HG02973 (cell line): ENCODE measurements around the gene BCL2A1.
"Not testable (repeated sequence)": the region's sequence is repeated elsewhere in the genome, so short reads cannot be mapped to it uniquely, and the experiment has no call there.

Experiments
- ATAC-seq: cut with Tn5 transposase; IDR thresholded peaks from one replicate; pipeline ENCODE4 v1.9.1; 2021; ENCODE audit warnings: moderate library complexity; ENCODE audit not compliant: unreplicated experiment

The BCL2A1 gene

DNA sequence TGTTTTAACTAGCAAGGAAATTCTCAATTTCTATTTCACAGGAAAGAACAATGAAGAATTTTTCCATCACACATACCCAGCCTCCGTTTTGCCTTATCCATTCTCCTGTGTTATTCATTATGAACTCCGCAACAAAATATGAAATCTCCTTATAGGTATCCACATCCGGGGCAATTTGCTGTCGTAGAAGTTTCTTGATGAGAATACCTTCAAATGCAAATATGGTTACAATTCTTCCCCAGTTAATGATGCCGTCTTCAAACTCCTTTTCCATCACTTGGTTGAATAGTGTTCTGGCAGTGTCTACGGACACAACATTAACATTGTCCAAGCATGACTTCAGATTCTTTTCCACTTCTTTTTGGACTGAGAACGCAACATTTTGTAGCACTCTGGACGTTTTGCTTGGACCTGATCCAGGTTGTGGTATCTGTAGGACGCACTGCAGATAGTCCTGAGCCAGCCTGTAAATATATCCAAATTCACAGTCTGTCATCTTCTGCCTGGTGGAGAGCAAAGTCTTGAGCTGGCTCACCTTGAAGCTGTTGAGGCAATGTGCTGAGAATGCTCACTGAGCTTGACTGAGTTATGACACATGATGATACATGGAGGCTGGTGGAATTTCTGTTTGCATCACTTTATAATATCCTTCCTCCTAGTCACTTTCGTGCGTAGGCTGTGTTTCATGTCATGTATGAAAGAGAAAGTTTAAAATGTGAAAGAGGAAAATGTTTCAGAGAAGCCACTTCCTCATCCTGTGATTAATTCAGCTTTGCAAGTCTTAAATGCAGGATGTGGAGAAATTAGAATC is at the start of gene BCL2A1:
TSS of gene BCL2A1 (minus strand) at position 573 of the 811 bp plus-strand sequence. CDS start at position 496, 77 bp downstream.
- ATAC-seq, result peak; percentile 68

DNA sequence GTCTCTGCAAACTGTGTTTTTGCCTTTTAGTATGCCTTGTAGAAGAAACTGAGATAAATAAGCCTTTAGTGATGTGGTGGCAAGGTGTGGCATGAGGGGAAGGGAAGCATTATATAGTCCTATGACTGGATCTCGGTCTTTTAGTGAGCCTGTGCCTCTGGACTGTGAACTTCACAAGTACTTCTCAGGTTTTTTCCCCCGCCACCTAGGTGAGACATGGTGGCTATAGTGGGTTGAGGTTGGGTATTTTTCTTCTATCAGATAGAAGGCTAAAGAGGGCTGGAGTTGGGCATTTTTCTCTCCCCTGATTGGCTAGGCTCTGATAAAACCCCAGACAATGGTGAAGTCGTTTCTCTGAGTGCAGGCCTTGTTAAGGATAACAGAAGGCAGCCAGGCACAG is 49.7 kb upstream of the BCL2A1 start:
- ATAC-seq, result no peak

DNA sequence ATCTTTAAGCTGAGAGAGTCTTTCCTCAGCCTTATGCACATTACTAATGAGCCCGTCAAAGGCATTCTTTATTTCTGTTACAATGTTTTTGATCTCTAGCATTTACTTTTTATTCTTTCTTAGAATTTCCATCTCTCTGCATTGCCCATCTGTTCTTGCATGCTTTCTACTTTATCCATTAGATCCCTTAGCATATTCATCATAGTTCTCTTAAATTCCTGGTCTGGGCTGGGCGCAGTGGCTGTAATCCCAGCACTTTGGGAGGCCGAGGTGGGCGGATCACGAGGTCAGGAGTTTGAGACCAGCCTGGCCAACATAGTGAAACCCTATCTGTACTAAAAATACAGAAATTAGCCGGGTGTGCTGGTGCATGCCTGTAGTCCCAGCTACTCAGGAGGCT is 49.2 kb upstream of the BCL2A1 start:
- ATAC-seq, result not testable (repeated sequence)

DNA sequence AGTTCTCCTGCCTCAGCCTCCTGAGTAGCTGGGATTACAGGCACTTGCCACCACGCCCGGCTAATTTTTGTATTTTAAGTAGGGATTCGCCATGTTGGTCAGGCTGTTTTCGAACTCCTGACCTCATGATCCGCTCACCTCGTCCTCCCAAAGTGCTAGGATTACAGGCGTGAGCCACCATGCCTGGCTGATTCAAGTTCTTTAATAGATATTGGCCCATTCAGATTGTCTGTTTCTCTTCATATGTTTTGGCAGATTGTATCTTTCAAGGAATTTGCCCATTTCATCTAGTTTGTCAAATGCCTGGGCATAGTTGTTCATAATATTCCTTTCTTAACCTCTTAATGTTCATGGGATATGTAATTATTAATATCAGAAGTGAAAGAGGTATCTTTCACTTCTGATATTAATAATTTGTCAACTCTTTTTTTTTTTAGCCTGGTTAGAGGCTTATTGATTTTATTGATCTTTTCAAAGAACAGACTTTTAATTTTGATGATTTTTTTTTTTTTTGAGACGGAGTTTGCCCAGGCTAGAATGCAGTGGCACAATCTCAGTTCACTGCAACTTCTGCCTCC is 48.3 kb upstream of the BCL2A1 start:
- no peak for ATAC-seq

DNA sequence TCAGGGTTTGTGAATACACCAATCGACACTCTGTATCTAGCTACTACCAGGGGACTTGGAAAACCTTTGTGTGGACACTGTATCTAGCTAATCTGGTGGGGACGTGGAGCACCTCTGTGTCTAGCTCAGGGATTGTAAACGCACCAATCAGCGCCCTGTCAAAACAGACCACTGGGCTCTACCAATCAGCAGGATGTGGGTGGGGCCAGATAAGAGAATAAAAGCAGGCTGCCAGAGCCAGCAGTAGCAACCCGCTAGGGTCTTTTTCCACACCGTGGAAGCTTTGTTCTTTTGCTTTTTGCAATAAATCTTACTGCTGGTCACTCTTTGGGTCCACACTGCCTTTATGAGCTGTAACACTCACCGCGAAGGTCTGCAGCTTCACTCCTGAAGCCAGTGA is 46.1 kb upstream of the BCL2A1 start:
- not testable (repeated sequence) for ATAC-seq

DNA sequence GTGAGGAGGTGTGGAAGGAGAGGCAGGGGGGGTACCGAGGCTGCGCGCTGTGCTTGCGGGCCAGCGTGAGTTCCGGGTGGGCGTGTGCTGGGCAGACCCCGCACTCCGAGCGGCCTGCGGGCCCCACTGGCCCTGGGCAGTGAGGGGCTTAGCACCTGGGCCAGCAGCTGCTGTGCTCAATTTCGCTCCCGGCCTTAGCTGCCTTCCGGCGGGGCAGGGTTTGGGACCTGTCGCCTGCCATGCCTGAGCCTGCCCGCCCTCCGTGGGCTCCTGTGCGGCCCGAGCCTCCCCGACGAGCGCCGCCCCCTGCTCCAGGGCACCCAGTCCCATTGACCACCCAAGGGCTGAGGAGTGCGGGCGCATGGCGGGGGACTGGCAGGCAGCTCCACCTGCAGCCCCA is 45.5 kb upstream of the BCL2A1 start:
- not testable (repeated sequence) for ATAC-seq

DNA sequence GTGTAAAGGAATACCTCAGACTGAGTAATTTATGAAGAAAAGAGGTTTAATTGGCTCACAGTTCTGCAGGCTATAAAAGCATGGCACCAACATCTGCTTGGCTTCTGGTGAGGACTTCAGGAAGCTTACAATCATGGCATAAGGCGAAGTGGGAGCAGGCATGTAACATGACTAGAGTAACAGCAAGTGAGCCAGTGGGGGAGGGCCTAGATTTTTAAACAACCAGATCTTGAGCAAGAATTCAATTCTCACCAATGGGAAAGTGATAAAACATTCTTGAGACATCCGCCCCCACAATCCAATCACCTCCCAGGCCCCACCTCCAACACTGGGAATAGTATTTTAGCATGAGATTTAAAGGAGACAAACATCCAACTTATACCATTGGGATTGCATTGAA is 44.2 kb upstream of the BCL2A1 start:
- ATAC-seq, result no peak

DNA sequence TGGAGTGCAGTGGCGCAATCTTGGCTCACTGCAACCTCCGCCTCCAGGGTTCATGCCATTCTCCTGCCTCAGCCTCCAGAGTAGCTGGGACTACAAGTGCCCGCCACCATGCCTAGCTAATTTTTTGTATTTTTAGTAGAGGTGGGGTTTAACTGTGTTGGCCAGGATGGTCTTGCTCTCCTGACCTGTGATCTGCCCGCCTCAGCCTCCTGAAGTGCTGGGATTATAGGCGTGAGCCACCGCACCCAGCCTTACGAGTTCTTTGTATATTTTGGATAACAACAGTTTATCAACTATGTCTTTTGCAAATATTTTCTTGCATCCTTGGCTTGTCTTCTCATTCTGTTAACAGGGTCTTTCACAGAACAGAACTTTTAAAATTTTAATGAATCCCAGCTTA is 43.2 kb upstream of the BCL2A1 start:
- not testable (repeated sequence) for ATAC-seq

DNA sequence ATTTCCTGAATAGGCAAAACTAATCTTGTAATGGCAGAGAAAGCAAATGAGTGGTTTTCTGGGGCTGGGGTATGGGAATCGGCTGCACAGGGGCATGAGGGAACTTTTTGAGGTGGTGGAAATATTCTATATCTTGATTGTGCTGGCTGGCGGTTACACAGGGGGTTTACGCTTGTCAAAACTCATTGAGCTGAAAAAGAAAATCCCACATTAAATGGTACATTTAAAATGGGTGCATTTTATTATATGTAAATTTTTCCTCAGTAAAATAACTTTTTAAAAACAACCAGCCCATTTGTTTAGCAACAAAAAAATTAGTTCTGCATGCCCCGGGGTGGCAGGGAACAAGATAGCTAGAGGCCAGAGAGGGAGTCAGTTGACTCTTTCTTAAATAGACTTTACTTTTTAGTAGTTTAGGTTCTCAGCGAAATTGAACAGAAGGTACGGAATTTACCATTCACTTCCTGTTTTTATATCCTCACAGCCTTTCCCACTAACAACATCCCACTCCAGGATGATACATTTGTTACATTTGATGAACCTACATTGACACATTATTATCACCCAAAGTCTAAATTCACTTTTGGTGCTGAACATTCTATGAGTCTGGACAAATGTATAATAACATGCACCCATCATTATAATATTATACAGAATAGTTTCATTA is 41.2 kb upstream of the BCL2A1 start:
- ATAC-seq, result no peak

DNA sequence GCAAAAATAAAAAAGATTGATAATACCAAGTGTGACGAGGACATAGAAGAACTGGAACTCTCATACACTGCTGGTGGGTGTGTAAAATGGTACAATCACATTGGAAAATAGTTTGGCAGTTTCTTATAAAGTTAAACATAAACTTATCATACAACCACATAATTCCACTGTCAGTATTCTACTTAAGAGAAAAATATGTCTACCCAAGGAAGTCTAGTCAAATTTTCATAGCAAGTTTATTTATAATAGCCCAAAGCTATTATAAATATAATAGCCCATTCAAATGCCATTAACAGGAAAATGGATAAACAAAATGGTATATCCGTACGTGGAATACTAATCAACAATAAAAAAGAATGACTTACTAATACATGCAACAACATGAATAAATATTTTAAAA is 40.6 kb upstream of the BCL2A1 start:
- no peak for ATAC-seq

DNA sequence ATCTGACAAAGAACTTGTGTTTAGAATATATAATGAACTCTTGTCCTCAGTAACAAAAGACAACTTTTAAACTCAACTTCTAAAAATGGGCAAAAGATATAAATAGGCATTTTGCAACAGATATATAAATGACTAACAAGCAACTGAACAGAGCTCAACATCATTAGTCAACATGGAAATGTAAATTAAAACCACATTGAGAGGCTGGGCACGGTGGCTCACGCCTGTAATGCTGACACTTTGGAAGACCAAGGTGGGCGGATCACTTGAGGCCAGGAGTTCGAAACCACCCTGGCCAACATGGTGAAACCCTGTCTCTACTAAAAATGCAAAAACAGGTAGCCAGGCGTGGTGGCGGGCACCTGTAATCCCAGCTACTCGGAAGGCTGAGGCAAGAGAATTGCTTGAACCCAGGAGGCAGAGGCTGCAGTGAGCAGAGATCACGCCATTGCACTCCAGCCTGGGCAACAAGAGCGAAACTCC is 40.1 kb upstream of the BCL2A1 start:
- ATAC-seq, result not testable (repeated sequence)

DNA sequence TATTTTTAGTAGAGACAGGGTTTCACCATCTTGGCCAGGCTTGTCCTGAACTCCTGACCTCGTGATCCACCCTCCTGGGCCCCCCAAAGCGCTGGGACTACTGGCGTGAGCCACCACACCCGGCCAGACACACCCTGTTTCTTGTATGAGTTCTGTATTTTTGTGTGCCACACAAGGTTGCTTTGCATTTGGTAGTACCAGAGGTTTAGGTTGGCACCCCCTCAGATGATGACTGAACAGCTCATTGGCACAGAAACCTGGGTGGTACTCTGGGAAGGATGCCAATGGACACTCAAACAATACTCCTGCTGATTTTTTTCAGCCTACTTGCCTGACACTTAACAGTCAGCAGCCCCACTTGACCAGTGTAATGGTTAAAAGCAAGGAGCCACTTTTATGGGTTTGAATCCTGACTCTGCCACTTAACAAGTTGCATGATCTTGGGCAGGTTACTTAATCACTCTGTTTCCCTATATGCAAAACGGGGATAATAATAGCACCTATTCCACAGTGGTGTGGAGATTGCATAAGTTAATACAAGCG is 39.2 kb upstream of the BCL2A1 start:
- ATAC-seq, result no peak

DNA sequence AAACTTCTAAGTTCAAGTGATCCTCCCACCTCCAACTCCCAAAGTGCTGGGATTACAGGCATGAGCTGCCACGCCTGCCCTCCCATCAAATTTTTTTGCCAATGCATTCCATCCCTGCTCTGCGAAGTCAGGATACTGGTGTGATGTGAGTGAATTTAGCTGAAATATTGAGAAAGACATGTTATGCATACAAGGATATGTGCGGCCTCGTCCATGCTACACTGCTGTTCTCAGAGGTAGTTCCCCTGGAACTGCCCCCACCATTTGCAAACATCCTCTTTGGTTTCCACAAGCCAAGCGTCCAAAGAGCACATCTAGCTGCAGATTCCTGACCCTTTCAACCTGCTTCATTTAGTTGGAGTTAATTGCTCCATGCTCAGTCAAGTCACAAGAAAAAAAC is 36.5 kb upstream of the BCL2A1 start:
- no peak for ATAC-seq

DNA sequence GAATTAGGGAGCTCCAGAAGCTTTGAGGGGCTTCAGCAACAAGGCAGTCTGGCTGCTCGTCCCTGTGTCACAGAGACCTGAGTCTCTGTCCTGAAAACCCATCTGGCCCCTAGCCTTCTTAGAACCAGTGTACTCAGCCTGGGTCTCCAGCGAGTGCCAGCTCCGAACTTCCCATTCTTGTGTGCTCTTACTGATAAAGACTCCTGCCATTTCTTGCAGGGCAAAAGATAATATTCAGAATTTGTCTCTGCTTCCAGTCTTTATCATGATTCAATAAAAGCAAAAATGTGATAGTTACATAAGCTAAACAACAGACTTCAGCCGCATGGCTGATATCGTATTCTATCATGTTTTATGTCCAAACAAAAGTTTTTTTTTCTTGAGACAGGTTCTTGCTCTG is 36.0 kb upstream of the BCL2A1 start:
- ATAC-seq, result no peak

DNA sequence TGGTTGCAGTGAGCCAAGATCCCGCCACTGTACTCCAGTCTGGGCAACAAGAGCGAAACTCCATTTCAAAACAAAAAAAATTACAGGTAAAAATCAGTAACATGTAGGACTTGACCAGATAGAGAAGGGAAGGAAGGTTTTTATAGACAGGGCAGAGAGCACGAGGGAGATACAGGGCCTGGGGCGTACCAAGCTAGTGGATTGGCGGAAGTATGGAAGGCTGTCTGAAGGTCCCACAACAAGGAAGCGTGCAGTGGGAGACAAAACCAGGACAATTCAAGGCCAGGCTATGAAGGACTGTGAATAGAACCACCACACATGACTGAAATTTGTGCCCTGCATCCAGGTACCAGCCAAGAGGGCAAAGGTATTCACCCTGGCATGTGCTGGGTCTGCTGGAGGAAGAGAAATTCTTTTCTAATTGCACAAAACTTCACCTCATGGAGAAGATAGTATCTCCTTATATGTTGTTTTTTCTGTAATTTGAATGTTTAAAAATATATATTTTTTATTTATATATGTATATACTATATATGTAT is 33.0 kb upstream of the BCL2A1 start:
- no peak for ATAC-seq

DNA sequence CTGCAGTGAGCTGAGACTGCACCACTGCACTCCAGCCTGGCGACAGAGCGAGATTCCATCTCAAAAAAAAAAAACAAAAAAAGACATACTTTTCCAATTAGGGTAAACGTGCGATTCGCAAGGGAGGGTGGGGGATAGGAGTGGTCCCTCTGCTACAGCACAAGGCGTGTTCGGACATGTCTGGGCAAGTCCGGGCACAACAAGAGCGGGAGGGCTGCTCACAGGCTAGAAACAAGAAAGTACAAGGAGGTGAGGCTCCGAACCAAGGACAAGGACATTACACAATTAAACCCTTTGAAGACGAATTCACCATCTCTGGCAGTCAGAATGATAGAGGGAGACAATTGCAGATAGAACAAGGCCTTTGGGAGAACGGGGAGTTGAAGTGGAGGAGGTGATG is 32.2 kb upstream of the BCL2A1 start:
- ATAC-seq, result no peak

DNA sequence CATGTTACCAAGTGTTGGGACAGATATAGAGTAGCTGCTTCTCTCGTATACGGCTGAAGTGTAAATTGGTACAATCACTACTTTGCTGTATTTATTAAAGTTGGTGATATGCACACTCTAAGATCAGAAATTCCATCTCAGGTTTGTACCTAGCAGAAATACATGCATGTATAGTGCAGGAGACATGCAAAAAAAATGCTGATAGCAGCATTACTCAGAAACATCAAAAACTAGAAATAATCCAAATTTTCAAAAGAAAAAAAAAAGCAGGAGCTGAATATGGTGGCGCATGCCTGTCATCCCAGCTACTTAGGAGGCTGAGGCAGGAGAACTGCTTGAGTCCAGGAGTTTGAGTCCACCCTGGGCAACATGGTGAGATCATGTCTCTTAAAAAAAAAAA is 31.3 kb upstream of the BCL2A1 start:
- no peak for ATAC-seq

DNA sequence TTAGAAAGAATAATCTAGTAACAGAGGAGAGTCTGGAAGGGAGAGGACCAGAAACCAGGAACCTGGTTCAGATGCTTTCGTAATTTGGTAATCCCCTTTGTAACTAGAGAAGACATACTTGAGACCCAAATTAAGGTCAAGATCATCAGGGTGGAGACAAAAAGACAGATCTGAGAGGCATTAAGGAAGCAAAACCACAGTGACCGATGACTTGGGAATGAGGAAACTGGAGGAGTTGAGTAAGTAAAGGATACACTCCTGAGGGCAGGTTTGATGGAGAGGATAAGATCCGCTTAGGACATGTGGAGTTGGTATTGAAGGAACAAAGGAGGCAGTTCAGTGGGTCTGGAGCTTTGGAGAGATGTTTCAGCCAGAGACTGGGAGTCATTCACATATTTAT is 23.6 kb upstream of the BCL2A1 start:
- ATAC-seq, result no peak

DNA sequence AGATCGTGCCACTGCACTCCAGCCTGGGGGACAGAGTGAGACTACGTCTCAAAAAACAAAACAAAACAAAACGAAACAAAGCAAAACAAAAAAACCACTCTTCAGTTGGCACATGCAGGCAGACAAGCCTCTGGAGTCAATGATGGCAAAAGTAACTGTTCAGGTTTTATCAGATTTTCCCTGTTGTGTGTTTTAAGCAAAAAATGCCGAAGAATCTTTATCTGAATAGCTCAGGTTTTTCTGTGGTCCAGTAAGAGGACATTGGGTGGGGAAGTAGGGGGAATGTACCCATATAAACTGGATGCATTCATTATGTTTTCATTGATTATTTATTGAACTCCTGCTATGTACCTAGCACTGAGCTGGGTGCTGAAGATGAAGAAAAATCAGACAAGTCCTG is 20.8 kb upstream of the BCL2A1 start:
- no peak for ATAC-seq

DNA sequence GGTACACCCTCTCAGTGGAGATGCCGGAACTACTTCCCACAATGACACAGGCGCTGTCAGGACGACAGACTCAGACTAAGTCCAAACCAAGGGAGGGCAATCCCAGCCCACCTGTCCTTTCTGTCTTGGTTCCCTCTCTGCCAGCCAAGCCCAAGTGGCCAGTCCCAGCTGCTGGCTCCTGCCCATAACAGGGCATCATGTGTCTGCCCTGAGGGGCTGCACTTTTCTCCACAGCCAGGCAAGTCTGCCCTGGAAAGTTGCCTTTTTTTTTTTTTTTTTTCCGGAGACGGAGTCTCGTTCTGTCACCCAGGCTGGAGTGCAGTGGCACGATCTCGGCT is 20.0 kb upstream of the BCL2A1 start:
- ATAC-seq, result no peak

DNA sequence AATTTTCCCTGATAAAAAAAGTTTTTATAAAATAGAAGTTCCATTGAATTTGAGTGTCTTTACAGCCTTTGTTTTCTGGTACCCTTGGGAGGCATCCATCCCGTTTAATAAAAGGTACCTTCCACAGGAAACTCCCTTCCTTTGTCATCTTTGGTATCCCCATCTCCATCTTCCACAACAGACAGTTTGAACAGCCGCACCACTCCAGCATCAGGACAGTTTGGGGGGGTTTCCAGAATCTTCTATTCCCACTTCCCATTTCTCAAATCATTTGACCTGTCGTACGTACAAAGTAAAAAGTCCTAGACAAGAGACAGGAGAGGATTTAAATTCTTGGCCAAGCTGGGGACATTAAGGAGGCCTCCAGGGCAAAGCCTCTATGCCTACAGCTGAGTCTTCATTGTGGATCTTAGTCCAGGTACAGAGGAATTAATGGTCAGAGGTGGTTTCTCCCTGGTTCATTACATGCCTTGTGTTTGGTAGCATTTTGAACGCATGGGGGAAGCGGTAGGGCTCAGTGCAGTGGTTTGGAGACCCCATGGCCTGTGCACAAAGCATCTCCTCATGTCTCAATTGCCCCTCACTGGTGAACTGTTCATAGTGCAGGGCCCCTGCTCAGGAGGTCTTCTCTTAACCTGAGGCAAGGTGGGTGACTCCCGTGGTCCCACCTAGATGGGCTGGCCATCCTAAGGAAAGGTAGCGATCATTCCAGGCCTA is 19.4 kb upstream of the BCL2A1 start:
- no peak for ATAC-seq
